GM19455 (cell line): Measurements from ENCODE around the gene NIPBL.
"Not testable (repeated sequence)": the region's sequence is repeated elsewhere in the genome, so short reads cannot be mapped to it uniquely, and the experiment has no call there.

Experiments used
- ATAC-seq: cut with Tn5 transposase; IDR thresholded peaks from one replicate; pipeline ENCODE4 v1.9.1; 2021; ENCODE audit not compliant: unreplicated experiment

NIPBL gene

DNA sequence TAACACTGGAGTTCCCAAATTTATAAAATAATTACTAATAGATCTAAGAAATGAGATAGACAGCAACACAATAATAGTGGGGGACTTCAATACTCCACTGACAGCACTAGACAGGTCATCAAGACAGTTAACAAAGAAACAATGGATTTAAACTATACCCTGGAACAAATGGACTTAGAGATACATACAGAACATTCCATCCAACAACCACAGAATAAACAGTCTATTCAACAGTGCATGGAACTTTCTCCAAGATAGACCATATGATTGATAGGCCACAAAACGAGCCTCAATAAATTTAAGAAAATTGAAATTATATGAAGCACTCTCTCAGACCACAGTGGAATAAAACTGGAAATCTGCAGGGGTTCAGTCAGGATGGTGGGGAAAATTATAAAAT, 209.5 kb downstream of the NIPBL start:
- not testable (repeated sequence) for ATAC-seq

DNA sequence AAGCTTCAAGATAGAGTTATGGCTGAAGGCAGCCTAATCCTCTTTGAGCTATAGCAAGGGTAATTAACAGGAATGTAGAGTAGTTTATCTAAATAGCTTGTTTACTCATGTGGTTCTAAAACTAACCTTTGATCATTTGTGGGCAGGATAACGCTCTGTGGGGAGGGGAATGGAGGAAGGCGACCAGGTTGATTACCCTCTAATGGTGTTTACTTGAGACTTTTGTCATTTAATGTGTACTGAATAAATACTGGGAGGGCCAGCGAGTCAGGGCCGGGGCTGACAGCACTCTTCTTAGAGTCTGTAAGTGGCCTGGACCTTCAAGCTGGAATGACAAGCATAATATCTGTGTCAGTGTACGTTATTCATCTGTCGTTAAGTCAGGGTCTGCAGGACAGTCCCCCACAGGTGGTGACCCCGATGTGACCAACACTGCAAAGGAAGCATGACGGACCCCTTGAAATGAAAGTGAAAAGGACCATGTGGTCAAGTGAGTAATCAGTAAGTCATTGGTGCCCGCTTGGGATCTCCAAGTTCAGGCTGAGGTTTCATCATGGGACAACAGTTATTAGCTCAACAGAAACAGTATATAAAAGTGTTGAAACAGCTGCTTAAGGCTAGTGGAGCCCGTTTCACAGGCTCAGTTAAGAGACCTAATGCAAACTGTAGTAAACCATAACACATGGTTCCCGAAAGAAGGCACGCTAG, 210.1 kb downstream of the NIPBL start:
- ATAC-seq = no peak

DNA sequence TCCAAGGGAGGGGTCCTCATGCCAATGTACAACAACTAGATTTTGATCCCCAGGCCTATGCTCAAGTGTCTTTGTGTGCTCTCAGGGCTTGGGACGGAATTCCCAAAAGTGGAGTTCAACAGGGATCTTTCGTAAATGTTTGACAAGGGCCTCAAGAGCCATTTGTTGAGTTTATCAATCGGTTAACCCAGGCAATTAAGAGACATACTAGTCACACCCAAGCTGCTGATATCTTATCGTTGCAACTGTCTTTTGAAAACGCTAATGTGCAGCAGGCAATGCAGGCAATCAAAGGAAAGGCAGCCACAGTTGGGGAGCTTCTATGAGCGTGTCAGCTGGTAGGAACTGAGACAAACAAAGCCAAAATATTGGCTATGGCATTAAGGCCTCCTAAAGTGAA, 211.4 kb downstream of the NIPBL start:
- ATAC-seq = no peak

DNA sequence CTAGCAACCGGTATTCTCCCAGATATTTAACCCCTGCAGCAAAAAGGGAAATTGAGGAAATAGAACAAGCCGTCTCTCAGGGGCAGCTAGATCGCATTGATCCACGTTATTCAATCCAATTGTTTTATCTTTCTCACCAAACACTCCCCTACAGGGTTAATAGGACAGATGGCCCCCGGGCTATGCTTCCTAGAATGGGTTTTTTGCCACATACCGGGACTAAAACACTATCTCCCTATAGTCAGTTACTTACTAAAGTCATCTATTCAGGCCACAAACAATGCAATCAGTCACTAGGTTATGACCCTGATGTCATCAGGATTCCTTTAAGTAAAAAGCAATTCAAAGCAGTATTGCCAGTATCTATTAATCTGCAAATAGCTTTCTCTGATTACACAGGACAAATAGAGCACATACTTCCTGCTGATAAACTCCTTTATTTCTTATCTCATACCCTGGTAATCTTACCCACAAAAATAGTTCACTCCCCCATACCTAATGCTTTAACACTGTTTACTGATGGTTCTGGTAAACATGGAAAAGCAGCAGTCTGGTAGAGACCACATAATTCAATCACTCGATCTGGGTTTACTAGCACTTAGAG, 213.7 kb downstream of the NIPBL start:
- no peak for ATAC-seq

DNA sequence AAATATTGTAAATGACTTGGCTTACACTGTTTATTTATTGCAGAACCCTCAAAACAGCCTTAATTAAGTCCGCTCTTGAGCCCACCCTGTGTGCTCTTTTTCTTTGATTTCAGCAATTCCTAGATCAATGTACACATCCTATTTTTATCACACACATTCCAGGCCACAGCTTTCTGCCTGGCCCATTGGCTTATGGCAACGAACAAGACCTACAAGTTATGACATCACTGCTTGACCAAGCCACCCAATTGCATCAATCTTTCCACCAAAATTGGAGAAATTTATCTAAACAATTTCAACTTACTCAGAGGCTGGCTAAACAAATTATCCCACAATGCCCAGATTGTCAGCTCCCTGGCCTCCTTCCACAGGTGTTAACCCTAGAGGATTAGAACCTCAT, 214.2 kb downstream of the NIPBL start:
- no peak for ATAC-seq

DNA sequence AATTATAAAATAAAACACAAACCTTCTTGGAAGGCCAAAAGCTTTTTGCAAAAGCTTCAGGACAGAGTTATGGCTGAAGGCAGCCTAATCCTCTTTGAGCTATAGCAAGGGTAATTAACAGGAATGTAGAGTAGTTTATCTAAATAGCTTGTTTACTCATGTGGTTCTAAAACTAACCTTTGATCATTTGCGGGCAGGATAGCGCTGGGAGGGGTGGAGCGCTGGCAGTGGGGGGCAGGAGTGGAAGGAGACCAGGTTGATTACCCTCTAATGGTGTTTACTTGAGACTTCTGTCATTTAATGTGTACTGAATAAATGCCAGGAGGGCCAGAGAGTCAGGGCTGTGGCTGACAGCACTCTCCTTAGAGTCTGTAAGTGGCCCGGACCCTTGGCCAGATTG, 217.2 kb downstream of the NIPBL start:
- ATAC-seq = not testable (repeated sequence)

DNA sequence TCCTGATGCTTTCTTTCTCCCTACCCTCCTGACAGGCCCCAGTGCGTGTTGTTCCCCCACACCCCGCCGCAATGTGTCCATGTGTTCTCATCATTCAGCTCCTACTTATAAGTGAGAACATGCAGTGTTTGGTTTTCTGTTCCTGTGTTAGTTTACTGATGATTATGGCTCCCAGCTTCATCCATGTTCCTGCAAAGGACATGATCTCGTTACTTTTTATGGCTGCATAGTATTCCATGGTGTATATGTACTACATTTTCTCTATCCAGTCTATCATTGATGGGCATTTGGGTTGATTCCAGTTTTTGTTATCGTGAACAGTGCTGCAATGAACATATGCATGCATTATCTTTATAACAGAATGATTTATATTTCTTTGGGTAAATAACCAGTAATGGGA, 222.7 kb downstream of the NIPBL start:
- not testable (repeated sequence) for ATAC-seq

DNA sequence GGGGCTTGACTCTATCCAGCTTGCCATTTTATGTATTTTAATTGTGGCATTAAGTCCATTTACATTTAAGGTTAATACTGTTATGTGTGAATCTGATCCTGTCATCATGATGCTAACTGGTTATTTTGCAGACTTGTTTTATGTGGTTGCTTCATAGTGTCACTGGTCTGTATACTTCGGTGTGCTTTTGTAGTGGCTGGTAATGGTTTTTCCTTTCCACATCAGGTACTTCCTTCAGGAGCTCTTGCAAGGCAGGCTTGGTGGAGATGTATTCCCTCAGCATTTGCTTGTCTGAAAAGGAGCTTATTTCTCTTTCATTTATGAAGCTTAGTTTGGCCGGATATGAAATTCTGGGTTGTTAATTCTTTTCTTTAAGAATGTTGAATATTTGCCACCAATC, 226.7 kb downstream of the NIPBL start:
- ATAC-seq = no peak

DNA sequence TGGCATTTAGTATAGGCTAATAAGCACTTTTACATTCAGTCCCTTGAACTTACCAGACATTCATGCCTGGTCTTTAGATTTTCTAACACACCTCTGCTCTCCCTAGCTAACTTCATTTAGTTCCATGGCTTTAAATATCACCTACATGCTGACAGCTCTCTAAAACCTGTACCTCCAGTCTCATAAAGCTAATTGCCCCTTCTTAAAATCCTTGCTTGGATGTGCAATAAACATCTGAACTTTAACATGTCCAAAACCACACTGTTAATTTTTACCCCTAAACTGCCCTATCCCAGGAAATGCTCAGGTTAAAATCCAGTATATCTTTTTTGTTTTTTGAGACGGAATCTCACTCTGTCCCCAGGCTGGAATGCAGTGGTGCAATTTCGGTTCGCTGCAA, 232.8 kb downstream of the NIPBL start:
- no peak for ATAC-seq

DNA sequence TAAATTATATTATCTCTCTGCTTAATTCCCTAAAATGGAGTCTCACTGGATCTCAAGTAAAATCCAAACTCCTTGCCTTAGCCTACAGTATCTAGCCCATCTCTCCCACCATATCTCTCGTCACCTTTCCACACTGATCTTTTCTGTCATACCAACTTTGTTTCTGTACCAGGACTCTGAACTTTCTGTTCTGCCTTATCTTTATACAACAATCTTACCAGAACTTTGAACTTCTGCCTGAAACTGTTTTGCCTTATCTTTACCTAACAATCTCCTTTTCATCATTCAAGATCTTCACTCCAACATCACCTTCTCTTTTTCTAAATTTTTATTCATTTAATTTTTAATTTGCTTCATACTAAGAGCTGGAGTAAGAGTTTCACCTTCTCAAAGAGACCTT, 233.6 kb downstream of the NIPBL start:
- no peak for ATAC-seq

DNA sequence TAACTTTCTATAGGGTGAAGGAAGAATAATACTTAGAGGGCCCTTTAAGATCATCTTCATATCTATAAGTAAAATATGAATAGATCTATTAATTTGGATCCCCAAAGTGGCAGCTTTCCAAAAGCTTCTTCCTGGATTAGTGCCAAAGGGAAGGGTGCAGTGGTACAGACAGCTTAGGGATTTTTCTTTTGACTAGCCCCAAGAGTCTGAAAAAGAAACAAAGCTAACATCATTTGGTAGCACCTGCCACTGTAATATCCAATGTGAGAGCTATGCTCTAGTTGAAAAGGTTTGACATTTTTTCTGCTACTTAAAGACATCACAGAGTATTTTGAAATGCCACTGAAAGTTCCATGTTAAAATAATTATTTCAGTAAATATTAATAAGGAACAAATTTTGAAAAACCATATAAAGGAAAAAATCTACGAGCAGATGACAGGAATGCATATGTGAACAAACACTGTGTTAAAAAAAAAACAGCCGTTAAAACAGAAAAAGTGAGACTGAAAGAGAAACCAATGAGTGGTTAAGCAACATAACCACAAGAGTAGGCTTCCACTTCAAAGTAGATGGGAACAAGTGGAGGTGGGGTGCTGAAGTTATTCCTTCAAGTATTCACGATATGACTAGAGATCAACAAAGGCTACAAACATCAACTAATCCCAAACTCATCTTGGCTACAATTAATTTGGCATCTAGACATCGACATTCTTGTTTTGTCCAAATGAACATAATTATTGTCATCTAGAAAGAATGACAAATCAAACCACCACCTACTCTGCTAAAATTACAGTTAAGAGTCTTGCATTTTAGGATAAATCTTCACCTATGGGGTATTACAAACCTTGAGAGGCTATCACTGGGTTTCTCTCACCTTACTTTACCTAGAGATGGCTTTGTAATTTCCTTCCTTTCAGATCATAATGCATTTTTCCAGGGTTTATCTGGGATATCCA, 235.1 kb downstream of the NIPBL start:
- ATAC-seq = peak; percentile 90

DNA sequence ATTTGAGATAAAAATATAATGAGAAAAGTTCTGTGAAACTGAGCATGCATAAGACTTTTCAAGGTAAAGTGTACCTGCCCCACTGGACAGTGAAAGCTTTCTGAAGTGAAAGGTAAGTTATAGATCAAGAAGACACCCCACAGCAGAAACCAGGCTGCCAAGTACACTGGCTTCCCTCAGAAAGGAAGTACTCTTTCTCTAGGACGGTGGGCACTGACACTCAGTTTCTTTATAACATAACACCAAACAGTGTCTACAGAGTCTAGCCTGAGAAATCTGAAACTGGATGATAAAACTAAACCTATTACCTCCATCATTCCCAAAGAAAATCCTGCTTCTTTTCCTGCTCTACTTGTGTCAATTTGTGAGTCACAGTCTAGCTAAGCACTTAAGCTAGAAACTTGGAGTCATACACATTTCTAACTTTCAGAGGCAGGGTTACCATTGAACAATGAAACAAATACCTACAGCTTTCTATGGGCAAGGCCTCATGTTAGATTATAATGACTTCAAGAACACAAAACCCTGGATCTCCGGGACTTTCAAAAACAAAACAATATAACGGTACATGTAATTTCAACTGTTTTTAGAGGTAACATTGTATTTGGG, 235.9 kb downstream of the NIPBL start:
- no peak for ATAC-seq
